GM19238 (cell line): ENCODE measurements around the gene NGB.
"Not testable (repeated sequence)": the region's sequence is repeated elsewhere in the genome, so short reads cannot be mapped to it uniquely, and the experiment has no call there.

Source experiments
- DNase-seq: peaks from one replicate; pipeline ENCODE4 v3.0.0; 2011; ENCODE audit warnings: low spot score; ENCODE audit not compliant: insufficient read length

Gene NGB

GRCh38 chr14:77271113-77271710 is at the start of gene NGB:
Gene NGB (minus strand): TSS chr14:77271206. CDS start chr14:77270937, 269 bp downstream.
- no peak for DNase-seq

GRCh38 chr14:77320238-77320935 is 49.4 kb upstream of the NGB start, which contains the start of gene POMT2:
Gene POMT2 (minus strand): TSS chr14:77320883. CDS start chr14:77320681, 202 bp downstream.
- peak; percentile 86 for DNase-seq

- DNase-seq, result no peak
Observed at GRCh38 chr14:77319422-77319821, 48.4 kb upstream of the NGB start.

GRCh38 chr14:77318756-77319155 is 47.8 kb upstream of the NGB start:
- not testable (repeated sequence) for DNase-seq

- DNase-seq, result no peak
Observed at GRCh38 chr14:77318006-77318553, 47.1 kb upstream of the NGB start.

GRCh38 chr14:77316872-77317301 is 45.9 kb upstream of the NGB start:
- DNase-seq, result no peak

GRCh38 chr14:77316195-77316505 is 45.1 kb upstream of the NGB start:
- DNase-seq, result no peak

GRCh38 chr14:77314539-77315457 is 43.8 kb upstream of the NGB start:
- DNase-seq, result no peak

GRCh38 chr14:77314043-77314442 is 43.0 kb upstream of the NGB start:
- no peak for DNase-seq

GRCh38 chr14:77313371-77313770 is 42.4 kb upstream of the NGB start:
- no peak for DNase-seq

- no peak for DNase-seq
Observed at GRCh38 chr14:77311217-77311616, 40.2 kb upstream of the NGB start.

GRCh38 chr14:77310026-77310425 is 39.0 kb upstream of the NGB start:
- no peak for DNase-seq

GRCh38 chr14:77309131-77309530 is 38.1 kb upstream of the NGB start:
- DNase-seq, result no peak

GRCh38 chr14:77306851-77307496 is 36.0 kb upstream of the NGB start:
- no peak for DNase-seq

- no peak for DNase-seq
Observed at GRCh38 chr14:77306416-77306815, 35.4 kb upstream of the NGB start.

GRCh38 chr14:77305696-77306095 is 34.7 kb upstream of the NGB start:
- DNase-seq, result no peak

- no peak for DNase-seq
Observed at GRCh38 chr14:77303417-77304156, 32.6 kb upstream of the NGB start.

GRCh38 chr14:77302926-77303325 is 31.9 kb upstream of the NGB start:
- DNase-seq, result no peak

- peak; percentile 56 for DNase-seq
Observed at GRCh38 chr14:77301103-77301502, 30.1 kb upstream of the NGB start.

GRCh38 chr14:77299771-77300170 is 28.8 kb upstream of the NGB start:
- DNase-seq, result no peak

GRCh38 chr14:77296906-77297305 is 25.9 kb upstream of the NGB start:
- no peak for DNase-seq
